ENCODE measurements around the gene RPL15. TPM values are rescaled to one million over a fixed set of nuclear protein-coding genes. Genes with fewer than 3 reads are reported as not detected.

The RPL15 gene
- total RNA-seq, 1 experiment from 2014 or later = 2,510 TPM

- peak; percentile 76 for DNase-seq (ENCODE audit: low read depth)
Observed at GRCh38 chr3:23928524-23928923, 11.6 kb downstream of the RPL15 start.

- DNase-seq (ENCODE audit: low read depth) = no peak
Observed at GRCh38 chr3:23931597-23931996, 14.7 kb downstream of the RPL15 start.

- DNase-seq (ENCODE audit: low read depth) = no peak
Observed at GRCh38 chr3:23932571-23932970, 15.6 kb downstream of the RPL15 start.

- no peak for DNase-seq (ENCODE audit: low read depth)
Observed at GRCh38 chr3:23934253-23934652, 17.3 kb downstream of the RPL15 start.

- DNase-seq (ENCODE audit: low read depth) = no peak
Observed at GRCh38 chr3:23937296-23937695, 20.4 kb downstream of the RPL15 start.

DNA sequence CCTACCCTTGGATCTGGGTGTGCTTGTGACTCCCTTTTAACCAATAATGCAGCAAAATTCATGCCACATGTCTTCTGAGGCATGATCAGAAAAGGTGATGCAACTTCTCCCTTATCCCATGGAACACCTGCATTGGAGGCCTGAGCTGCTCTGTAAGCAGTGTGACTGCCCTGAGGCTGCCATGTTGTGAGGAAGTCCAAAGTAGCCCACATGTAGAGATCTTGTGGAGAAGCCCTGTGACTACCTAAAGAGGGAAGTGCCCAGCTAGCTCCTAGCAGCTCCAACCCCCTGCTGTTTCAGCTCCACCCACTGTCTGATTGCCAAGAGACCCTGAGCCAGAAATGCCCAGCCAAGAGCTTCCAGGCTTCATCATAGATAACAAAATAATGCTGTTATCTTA lies 21.8 kb downstream of the RPL15 start:
- DNase-seq (ENCODE audit: low read depth) = no peak

GRCh38 chr3:23940775-23941174 lies 23.8 kb downstream of the RPL15 start:
- DNase-seq (ENCODE audit: low read depth) = no peak

- no peak for DNase-seq (ENCODE audit: low read depth)
Observed at GRCh38 chr3:23941440-23941839, 24.5 kb downstream of the RPL15 start.

DNA sequence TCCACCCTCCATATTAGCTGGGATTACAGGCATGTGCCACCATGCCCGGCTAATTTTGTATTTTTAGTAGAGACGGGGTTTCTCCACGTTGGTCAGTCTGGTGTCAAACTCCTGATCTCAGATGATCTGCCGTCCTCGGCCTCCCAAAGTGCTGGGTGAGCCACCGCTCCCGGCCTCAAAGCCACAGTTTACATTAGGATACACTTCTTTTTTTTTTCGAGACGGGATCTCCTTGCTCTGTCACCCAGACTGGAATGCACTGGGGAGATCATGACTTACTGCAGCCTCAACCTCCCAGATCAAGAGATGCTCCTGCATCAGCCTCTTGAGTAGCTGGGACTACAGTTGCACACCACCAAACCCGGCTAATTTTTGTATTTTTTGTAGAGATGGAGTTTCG lies 25.6 kb downstream of the RPL15 start:
- no peak for DNase-seq (ENCODE audit: low read depth)

DNA sequence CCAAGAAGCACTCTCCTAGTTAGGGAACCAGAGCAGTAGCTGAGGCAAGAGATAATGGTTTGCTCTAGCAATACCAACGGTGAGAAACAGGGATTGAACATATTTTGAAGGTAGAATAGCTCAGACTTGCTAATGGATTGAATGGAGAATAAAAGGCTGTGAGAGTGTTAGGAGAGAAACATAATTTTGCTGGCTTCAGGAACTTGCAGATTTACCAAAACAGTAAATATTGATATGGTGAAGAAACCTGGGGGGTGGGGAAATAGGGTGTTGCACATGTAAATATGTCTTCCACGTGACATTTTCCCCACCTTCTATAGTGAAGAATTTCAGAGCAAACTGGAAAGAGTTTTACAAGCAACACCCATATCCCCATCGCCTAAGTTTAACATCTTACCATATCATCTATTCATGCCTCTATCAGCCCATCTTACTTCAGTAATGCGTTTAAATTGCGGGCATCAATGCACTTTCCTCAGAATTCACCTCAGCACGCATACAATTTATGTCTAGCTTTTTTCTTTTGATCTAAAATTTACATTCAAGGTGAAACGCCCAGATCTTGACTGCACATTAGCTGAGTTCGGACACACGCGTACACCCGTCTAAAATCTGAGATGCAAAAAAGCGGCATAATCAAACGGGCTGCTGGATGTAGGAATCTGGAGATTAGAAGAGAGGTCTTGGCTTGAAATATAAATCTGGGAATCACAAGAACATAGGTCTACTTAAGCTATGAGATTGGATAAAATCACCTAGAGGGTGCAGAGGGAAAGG lies 27.3 kb downstream of the RPL15 start:
- DNase-seq (ENCODE audit: low read depth) = no peak

GRCh38 chr3:23944861-23945662 lies 28.1 kb downstream of the RPL15 start, which contains the start of gene NR1D2:
TSS of gene NR1D2 (plus strand) at chr3:23945286. CDS start at chr3:23945579, 293 bp downstream.
- peak; percentile 76 for DNase-seq (ENCODE audit: low read depth)

GRCh38 chr3:23945663-23945912 lies 28.7 kb downstream of the RPL15 start:
- DNase-seq (ENCODE audit: low read depth) = no peak

- DNase-seq (ENCODE audit: low read depth) = peak; percentile 97
Observed at GRCh38 chr3:23945913-23946687, 29.2 kb downstream of the RPL15 start.

DNA sequence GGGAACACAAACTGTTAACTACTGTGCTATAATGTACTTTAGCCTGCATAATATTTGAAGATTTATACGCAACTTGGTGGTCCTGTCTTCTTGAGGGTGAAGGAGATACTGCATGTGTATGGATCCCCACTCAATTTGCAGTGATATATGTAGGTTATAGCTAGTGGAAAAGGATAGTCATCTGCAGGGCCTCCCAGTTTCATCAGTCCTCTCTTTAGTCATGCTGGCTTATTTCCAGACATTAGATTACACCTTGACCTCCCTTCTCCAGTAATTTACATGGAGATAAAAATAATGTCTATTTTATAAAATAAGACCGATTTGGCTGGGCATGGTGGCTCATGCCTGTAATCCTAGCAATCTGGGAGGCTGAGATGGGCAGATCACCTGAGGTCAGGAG lies 31.8 kb downstream of the RPL15 start:
- DNase-seq (ENCODE audit: low read depth) = peak; percentile 20

GRCh38 chr3:23949784-23950183 lies 32.9 kb downstream of the RPL15 start:
- DNase-seq (ENCODE audit: low read depth) = peak; percentile 35

DNA sequence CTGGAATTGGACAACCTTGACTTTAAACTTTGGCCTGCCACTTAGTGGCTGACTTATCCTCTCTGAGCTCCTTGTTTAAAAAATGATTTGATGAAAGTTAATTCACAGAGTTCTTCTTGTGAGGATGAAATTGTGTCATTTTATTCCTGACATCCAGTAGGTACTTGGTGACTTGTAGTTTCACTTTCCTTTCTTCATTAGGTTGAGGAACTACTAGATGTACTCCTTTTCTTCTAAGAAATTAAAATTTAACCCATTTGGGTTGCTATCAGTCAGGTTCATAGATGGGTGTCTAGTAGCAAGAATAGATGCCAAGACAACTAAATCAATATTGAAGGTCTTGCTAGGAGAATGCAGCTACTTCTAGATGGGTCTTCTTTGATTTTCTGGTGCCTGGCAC lies 33.4 kb downstream of the RPL15 start:
- no peak for DNase-seq (ENCODE audit: low read depth)

DNA sequence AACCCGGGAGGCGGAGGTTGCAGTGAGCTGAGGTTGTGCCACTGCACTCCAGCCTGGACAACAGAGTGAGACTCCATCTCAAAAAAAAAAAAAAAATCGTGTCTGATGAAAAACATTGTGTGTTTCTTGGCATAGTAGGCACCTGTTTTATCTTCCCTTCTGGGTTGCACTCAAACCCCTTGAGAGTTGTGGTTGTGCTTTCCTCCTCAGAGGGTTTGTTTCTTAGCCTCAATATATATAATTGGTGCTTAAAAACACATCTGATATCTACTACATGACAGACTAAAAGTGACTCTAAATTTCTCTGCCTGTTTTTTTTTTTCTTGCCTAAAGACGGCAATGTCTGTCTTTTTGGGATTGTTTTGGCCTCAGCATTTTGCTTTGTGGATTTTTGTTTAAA lies 35.7 kb downstream of the RPL15 start:
- no peak for DNase-seq (ENCODE audit: low read depth)

DNA sequence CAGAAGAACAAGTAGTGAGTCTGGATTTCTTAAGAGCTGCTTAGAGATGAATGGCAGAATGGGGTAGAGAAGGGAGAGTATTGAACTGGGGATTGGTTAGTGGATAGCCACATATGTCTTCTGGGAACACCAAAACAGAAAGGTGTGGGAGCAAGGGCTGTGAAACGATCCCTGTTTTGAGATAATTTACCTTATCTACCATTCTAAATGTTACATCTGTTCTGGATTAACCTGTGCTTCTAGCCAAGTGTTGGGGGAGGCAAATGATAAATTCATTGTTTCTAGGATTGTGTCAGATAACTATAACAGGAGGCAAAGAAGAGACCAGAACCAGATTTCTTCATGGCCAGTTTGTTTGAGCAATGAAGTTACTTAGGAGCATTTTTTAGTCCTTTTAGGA lies 36.6 kb downstream of the RPL15 start:
- no peak for DNase-seq (ENCODE audit: low read depth)

GRCh38 chr3:23954144-23954543 lies 37.2 kb downstream of the RPL15 start:
- DNase-seq (ENCODE audit: low read depth) = no peak

- no peak for DNase-seq (ENCODE audit: low read depth)
Observed at GRCh38 chr3:23956701-23957100, 39.8 kb downstream of the RPL15 start.

- DNase-seq (ENCODE audit: low read depth) = peak; percentile 94
Observed at GRCh38 chr3:23959135-23959900, 42.4 kb downstream of the RPL15 start.

Measured in HT1080 (cell line).